DMS53 treated with DMSO at 0.1 percent for 48 hours (cell line): Measurements from ENCODE around the gene LIX1.
"Not testable (repeated sequence)": the region's sequence is repeated elsewhere in the genome, so short reads cannot be mapped to it uniquely, and the experiment has no call there.

Experiments used
- DNase-seq: peaks from one replicate; lab custom pipeline; 2025; ENCODE audit not compliant: unreplicated experiment; lab: John Stamatoyannopoulos, UW

Gene LIX1

DNA sequence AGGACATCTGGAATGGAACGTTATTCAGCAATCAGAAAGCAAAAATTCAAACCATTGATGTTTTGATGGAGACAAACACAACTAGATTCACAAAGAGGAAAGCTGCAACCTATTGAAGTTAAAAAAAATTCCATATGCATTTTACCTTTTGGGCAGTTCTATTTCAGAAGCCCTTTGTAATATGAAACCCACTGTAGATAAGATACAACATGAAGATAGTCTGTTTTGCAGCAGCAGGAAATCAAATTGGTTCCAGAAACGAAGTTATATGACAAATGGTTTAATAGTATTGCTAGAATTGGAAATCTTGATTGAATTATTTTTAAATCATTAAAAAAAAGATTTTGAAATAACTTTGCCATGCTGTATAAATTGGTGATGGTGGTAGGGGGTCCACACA lies 872 bp downstream of the LIX1 start:
- DNase-seq = no peak

DNA sequence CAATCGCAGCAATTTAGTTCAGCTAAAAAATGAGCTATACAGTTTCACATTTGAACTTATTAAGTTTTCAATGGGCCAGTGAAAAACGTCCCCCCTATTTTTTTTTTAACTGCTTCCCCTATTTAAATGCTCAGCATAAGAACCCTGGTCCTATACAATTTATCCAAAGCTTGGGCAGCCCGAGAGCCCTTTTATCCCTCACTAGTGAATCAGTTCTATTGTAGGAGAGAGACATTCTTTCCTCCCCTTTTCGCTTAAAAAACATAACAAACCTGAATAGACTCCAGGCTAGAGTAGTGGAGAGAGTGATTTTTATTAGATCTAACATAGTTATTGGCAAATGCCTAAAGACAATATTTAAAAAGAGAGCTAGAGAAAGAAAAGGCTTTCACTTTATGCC lies 1.4 kb downstream of the LIX1 start:
- DNase-seq = no peak

DNA sequence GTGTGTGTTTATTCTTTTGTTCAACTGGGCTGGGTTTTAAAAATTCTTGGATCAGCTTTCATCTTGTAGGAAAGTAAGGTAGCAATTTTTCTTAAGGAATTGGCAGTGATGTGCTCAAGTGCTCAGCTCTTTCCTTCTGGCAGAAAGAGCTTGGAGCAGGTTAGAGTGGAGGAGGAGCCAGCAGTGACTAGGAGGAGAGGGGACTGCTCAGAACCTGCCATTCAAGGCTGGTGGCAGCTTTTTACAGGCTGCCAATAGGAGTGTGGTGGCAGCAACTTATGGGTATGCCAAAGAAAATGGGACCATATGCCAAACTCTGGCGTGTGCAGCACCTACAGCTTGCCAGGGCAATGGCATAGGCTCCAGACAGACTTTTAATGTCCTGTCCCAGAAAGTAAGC lies 2.2 kb downstream of the LIX1 start:
- not testable (repeated sequence) for DNase-seq

DNA sequence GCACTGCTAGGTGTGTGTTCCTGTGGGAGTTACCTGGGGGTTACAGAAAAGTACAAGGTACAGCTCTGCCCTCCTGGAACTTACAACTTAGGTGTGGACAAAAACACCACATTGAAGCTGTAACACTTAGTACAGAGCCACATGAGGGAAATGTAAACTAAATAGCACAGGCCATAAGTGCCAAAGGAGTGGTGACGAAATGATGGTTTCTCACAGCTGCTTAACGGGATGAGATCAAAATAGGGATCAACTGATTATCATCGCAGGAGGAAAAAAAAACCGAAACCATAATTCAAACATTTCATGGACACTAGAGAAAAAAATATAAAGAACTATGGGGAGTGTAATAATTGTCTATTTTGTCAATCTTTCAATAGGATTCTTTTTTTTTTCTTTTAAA lies 5.9 kb downstream of the LIX1 start:
- DNase-seq = no peak

DNA sequence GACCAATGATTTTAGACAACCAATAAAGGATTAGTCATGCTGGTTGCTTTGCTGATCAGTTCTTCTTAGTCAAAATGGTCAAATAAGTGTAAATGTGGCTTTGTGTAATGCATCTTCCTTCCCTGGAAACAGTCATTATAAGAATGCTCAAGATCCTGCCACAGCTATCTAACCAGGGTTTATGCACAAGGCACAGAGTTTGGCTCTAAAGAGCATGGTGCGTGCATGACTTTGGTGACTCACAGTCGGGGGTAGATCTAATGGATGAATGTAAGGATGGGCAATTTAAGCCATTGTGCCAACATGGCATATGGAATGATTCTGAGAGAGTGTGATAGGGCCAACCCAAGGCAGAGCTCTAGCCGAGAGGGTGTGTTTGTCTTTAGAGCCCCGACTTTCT lies 6.5 kb downstream of the LIX1 start:
- DNase-seq = no peak

DNA sequence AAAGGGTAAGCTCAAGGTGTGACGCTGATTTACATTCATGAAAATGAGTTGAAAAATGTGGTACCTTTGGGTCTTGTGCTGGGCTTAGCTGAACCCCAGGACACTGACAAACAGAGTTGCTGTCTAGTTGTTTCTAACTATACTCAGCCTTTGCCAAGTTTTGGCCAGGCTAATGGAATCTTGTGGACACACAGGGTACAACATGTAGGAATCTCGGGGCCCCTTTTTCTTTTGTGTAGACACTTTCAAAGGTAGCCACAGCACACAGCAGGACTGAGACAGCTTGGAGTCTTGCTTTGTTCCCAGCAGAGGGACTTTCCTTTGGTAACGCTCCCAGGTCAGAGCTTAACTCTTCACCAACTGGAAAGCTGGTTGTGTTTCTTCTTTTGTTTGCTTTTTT lies 7.8 kb downstream of the LIX1 start:
- DNase-seq = no peak

DNA sequence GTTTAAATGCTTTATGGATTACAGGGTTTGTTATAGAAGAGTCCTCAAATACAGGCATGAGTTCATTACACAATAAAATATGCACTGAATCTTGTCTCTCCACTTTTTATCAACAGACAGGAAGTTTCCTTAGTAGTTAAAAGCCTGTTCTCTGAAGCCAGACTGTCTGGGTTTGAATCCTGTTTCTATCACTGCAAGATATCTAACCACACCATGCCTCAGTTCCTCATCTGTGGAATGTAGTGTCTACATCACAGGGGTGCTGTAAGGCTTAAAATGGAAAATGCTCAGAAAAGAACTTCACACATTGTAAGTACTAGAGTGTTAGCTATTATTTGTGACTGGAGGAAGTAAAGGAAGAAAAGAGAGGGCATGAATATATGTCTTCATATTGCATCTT lies 9.3 kb downstream of the LIX1 start:
- DNase-seq = no peak

DNA sequence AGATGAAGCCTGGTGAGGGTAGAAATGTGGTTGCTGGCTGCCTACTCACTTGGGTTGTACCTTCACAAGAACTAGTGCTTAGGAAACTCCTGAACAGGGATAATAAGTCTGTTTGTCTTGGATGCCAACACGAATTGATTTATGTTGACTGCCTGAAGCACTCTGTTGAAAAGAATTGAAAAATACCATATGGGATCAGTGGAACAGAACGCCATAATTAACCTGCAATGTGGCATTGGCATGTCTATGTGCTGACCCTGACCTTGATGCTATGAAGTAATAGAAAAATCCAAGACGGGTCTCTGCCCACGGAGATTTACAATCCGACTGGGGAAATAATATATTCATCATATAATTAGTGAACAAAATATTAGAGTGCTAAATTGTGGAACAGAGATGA lies 10.5 kb downstream of the LIX1 start:
- DNase-seq = no peak

DNA sequence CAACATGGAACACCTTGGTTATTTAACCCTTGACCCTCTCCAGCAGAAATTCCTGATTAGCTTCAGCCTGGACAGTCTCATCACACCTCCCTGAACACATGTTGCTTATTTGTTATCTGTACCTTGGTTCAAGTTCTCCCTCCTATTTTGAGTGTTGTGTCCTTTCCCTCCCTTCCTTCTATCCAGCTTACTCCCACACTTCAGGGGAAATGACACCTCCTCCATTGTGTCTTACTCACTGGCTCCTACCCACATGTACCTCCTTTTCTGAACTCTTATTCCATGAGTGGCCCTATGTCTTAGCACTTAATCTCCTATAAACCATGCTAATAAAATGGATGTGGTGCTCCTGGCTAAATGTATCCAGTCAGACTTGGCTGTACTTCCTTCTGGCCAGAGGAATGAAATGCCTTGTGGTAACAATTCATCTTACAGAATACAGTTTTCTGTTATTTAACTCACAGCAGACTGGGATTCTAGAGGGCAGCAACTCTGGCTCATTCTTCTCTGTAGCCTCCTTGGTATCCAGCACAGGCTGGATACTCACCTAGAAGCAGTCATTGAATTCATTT lies 11.2 kb downstream of the LIX1 start:
- DNase-seq = no peak

DNA sequence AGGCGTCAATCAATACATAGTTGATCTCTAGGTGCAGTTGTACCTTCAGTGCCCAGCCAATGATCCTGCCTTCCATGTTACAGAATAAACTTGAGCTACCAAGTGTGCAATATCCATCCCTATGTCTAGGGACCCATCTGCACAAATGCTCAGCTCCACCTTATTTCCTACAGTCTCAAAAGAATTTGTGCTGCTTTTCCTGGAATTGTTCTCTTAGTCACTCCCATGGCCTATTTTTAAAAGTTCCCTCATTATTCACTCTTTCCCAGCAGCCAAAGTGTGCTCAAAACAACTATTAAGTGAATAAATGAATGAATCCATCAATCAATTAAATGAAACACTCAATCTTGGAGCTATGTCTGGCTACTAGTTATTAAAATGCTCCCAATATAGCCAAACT lies 14.7 kb downstream of the LIX1 start:
- no peak for DNase-seq

DNA sequence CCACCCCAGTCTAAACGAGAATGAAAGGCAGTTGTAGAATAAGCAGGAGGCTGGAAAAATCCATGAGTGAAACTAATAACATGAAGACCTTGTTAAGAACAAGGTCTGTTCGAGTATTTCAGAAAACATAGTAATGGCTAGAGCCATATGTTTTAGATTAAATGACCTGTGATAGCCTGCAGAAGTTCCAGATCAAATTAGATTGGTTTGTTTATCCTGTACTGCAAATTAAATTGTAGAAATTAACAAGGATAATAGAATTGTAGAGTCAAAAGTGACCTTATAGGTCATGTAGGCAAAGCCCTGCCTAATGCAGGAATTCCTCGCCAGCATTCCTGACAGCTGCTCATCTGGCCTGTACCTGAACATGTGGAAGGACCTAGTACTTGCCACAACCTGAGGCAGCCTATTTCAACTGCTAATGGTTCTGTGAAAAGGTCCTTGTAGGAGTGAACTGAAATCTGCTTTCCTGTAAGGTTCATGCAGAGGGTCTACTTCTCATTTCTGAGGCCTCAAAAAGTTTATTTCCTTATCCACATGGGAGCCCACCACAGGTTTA lies 17.2 kb downstream of the LIX1 start:
- no peak for DNase-seq

DNA sequence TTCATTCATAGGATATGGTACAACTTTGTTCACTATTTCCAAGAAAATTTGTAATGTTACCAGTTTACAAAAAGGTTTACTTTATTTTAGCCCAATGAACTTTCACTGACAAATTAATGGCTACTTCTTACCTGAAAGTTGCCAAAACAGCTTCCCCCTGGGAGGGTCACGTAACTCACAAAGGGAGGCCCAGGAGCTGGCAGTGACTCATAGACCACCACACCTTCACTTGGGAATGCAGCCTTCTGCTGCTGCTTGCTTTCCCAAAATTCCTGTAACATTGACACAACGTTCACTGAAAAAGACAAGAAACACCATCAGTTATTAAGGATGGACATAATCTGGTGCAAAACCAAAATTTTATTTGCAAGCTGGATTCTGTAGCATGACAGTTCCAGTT lies 18.1 kb downstream of the LIX1 start:
- no peak for DNase-seq

DNA sequence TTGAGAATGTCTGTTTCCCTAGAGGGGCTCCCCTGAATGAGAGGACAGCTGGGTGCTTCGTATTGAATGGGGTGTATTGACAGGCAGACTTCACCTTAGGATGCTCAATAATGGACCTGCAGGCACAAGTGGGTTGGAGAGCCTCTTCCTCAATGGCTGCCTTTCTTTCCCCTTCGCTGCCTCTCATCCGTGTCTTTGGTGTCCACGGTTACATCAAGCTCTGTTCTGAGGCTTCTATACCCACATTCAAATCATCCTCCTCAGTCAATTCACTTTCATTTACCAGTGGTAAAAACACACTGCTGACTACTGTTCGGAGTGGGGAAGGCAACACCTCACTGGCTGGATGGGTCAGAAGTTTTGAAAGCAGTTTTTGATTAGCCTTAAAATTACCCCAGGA lies 20.6 kb downstream of the LIX1 start:
- DNase-seq = no peak

DNA sequence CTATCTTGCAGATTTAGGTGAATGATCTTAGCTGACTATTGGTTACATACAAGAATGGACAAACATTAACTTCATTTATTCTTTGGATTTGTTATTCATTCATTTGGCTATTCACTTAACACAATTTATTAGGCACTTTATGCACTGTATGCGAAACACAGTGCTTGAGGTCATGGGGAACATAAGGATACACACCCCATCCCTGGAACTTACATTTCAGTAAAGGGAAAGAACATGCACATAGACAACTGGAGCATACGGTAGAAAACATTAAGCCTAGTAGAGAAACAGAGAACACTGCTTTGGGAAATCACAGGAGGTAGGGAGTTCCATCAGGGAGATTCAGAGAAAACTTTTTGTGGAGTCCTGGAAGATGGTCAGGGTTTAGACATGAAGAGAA lies 22.2 kb downstream of the LIX1 start:
- DNase-seq = no peak

DNA sequence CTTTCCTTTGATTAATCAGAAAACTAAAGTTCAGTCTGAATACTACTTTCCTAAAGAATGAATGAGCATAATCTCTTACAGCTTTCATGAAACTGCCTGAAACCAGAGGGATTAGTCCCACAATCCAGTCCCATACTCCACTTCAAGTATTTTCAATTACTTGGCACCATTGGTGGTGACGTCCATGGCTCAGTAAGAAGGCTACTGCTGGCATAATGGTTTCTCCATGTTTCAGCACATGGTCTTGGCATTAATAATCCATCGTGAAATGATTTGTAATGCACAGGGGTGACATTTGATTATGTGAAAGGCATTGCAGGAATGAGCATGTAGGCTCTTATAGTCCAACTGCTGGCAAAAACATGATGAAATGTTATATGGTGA lies 23.4 kb downstream of the LIX1 start:
- DNase-seq = no peak

DNA sequence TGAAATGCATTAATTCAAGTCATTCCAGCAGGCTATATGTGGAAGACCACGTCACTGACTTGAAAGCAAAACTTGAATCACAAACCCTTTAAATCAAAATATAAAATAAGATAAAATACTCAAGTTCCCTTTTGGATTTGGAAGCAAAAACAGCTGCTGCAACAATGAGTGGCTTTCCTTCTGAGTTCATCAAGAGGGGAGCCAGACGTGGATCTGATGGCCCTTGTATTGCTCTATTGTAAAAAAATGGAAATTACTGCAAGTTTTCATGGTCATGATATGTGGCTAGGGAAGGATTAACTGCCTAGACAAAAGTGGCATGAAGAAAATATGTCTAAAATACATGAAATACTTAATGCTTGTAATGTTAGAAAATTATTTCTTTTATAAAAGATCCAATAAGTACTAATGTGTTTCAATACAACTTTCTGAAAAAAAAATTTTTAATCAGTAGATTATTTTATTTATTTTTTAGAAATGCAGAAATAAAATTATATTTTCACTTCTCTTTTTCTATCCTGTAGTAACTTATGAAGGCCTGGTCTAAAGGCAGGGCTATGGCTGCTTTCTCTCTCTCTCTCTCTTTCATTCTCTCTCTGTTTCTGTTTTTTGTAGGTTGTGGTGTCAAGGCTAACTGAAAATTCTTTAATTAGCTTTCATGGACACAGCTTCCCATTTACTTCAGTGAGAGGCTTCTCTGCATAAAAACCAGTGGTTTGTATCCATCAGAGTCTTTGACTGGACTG lies 24.0 kb downstream of the LIX1 start:
- no peak for DNase-seq

DNA sequence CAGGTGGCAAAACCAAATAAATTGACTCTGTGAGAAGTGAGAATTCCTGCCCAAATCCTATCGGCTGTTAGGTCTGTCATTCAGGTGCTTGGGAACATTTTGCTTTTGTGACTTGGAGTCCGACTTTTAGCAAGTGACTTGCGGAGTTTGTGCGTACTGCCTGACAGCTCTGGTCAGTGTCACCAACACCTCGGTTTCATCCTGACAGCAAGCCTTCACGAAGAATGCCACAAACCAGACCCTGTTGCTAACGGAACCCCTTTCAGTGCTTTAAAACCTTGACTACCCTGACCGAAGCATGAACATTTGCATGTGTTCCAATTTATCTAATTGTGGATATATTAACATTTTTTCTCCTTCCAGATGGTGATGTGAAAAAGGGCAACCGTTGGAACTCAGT lies 26.5 kb downstream of the LIX1 start:
- DNase-seq = no peak

DNA sequence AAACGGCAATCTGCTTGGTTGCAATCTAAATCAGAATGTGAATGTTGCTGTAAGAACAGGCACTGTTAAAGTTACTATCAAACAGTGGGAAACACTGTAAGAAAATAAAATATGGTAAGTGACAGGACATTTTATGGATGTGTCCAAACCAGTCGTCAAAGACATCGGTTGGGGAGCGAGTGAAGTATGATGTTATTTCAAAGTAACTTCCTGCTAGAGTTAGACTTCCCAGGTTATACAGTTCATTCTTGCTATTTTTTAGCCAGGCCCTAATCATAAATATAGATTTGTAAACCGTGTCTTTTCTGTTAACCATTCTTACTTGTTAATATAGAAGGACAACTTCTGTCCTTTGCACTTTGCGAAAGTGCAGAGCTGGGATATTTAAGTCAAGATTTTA lies 30.2 kb downstream of the LIX1 start:
- no peak for DNase-seq

DNA sequence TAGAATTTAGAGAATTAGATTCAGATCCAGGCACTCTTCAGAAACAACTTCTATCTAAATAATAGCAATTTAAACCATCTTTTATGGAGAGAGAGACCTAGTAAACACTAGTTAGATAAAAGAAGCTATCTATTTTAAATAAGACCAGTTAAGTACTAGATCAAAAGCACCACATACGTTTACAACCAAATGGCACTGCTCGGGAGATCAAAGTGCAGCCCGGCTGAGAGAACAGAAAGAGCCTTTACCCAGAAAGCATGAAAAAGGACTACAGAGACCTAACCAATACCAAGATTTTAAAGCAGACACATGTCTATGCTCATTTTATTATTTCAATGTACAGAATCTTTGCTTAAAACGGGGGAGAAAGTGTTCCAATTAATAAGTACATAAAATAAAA lies 30.8 kb downstream of the LIX1 start:
- no peak for DNase-seq

DNA sequence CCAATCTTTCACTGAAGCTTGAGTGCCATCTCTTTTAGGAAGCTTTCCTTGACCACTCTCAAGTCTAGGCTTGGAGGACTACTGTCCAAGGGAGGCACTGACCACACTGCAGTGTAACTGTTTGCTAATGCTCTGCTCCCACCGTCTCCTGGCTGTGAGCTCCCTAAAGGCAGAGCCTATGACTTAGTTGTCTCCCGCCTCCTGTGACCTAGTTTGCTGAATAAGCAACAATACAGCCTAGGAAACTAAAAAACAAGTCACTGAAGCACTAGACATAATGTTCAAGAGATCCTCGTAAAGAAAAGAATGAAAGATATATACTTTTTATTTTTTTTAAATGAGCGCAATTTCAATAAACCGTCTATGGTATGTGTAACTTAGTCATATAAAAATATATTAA lies 31.4 kb downstream of the LIX1 start:
- DNase-seq = no peak

DNA sequence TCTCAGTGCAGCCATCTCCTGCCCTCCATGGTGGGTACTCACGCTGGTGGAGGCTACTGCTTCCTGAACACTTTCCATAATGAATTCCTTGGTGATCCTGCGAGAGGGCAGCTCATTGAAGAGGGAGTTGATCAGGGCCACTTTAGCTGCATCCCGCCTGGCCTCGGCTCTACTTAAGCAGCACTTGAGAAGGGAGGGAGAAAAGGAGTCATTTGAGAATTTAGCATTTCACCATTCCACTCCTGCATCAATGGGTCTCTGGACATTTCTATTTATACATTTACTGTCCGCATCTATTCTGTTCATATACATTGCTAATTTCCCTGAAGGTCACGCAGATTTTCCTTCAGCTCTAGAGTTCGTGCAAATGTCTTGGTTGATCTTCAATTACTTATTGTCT lies 35.1 kb downstream of the LIX1 start:
- no peak for DNase-seq

DNA sequence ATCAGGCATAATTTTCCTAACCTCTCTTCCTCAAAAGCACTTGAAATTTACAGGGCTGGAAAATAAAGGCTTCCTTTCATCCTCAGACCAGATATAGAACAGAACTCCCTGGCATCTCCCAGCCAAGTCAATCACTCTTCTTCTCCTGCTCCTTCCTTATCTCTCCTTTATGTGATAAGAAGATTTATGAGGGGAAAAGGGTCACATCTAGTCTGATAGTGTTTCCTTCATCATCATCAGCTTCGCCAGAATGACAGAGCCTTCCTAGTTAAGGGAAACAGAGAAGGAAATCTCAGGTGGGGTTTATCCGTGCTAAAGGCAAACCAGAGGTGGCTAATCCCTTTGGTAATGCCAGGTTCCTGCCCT lies 36.2 kb downstream of the LIX1 start:
- DNase-seq = no peak
